Parathyroid adenoma (tissue), 2 donors: ENCODE results near the gene RSPH1.

Experiments
- H2AFZ ChIP-seq: fragments of 300-600 bp; sonication (generic); one replicate; pipeline ENCODE4 v1.7.0; 2017; ENCODE audit warnings: antibody characterized with exemption, mild to moderate bottlenecking
- H3K27ac ChIP-seq: fragments of 300-600 bp; sonication (generic); one replicate; pipeline ENCODE4 v1.7.0; 2017
- H3K27me3 ChIP-seq: fragments of 300-600 bp; sonication (generic); one replicate; pipeline ENCODE4 v1.7.0; 2017; ENCODE audit warnings: low read length; ENCODE audit not compliant: control insufficient read depth, insufficient read depth
- H3K36me3 ChIP-seq: fragments of 300-600 bp; sonication (generic); one replicate; pipeline ENCODE4 v1.7.0; 2017; ENCODE audit warnings: low read length; ENCODE audit not compliant: control insufficient read depth, insufficient read depth
- H3K4me1 ChIP-seq: fragments of 300-600 bp; sonication (generic); one replicate; pipeline ENCODE4 v1.7.0; 2017; ENCODE audit warnings: control low read depth
- H3K4me2 ChIP-seq: fragments of 300-600 bp; sonication (generic); one replicate; pipeline ENCODE4 v1.7.0; 2017; ENCODE audit warnings: low read length
- H3K4me3 ChIP-seq: fragments of 300-600 bp; sonication (generic); one replicate; pipeline ENCODE4 v1.7.0; 2017; ENCODE audit warnings: low read depth, low read length
- H3K79me2 ChIP-seq: fragments of 300-600 bp; sonication (generic); one replicate; pipeline ENCODE4 v1.7.0; 2017; ENCODE audit warnings: control low read depth
- H3K9ac ChIP-seq: fragments of 300-600 bp; sonication (generic); one replicate; pipeline ENCODE4 v1.7.0; 2017; ENCODE audit warnings: mild to moderate bottlenecking
- H3K9me3 ChIP-seq: fragments of 300-600 bp; sonication (generic); one replicate; pipeline ENCODE4 v1.7.0; 2017; ENCODE audit warnings: low read length; ENCODE audit not compliant: control insufficient read depth
- CTCF ChIP-seq: fragments of 300-600 bp; sonication (generic); IDR thresholded peaks from one replicate; pipeline ENCODE4 v1.7.0; 2017; ENCODE audit warnings: antibody characterized with exemption, mild to moderate bottlenecking
- donor health status: primary hyperparathyroidism.

Gene RSPH1

GRCh38 chr21:42460391-42461184 lies 35.4 kb downstream of the RSPH1 start:
- no peak overlapping the region for H3K4me3 ChIP-seq
- H2AFZ ChIP-seq: no peak overlapping the region
- H3K27ac ChIP-seq: peak overlapping the region; percentile 8
- no peaks in the 10 kb centered on the region for H3K27me3 ChIP-seq
- no peaks in the 10 kb centered on the region for H3K9me3 ChIP-seq
- no peak for TF ChIP-seq CTCF
- no peak overlapping the region for H3K4me2 ChIP-seq
- H3K36me3 ChIP-seq: no peaks in the 10 kb centered on the region
- H3K4me1 ChIP-seq: no peaks in the 10 kb centered on the region
- no peak overlapping the region for H3K9ac ChIP-seq
- H3K79me2 ChIP-seq: no peaks in the 10 kb centered on the region

GRCh38 chr21:42459546-42460215 lies 36.3 kb downstream of the RSPH1 start:
- Histone ChIP-seq H3K36me3 (no peaks in the 10 kb centered on the region), H3K79me2 (no peaks in the 10 kb centered on the region), H3K27ac (no peak overlapping the region), H3K4me1 (peaks cover 4% of the 10 kb centered on the region), H3K4me3 (no peak overlapping the region), H2AFZ (no peak overlapping the region), H3K9ac (no peak overlapping the region), H3K27me3 (no peaks in the 10 kb centered on the region), H3K4me2 (no peak overlapping the region), H3K9me3 (no peaks in the 10 kb centered on the region)
- no peak for TF ChIP-seq CTCF

GRCh38 chr21:42459082-42459460 lies 37.0 kb downstream of the RSPH1 start:
- no peak for TF ChIP-seq CTCF
- no peaks in the 10 kb centered on the region for H3K27me3 ChIP-seq
- H2AFZ ChIP-seq: no peak overlapping the region
- H3K79me2 ChIP-seq: no peaks in the 10 kb centered on the region
- no peak overlapping the region for H3K9ac ChIP-seq
- H3K36me3 ChIP-seq: no peaks in the 10 kb centered on the region
- H3K4me2 ChIP-seq: no peak overlapping the region
- H3K27ac ChIP-seq: no peak overlapping the region
- H3K9me3 ChIP-seq: no peaks in the 10 kb centered on the region
- H3K4me3 ChIP-seq: no peak overlapping the region
- peaks cover 6% of the 10 kb centered on the region for H3K4me1 ChIP-seq

- Histone ChIP-seq H3K9ac (no peak overlapping the region), H3K4me1 (peaks cover 9% of the 10 kb centered on the region), H3K79me2 (no peaks in the 10 kb centered on the region), H3K27me3 (no peaks in the 10 kb centered on the region), H3K4me3 (no peak overlapping the region), H3K27ac (no peak overlapping the region), H3K36me3 (no peaks in the 10 kb centered on the region), H3K4me2 (no peak overlapping the region), H3K9me3 (no peaks in the 10 kb centered on the region), H2AFZ (no peak overlapping the region)
- no peak for TF ChIP-seq CTCF
These were observed 39.6 kb downstream of the RSPH1 start for GRCh38 chr21:42456457-42456856.
